H9 (cell line): Measurements from ENCODE around the gene DVL3. TPM values are rescaled to one million over a fixed set of nuclear protein-coding genes. Genes with fewer than 3 reads are reported as not detected.
A peak's percentile ranks its signal among the peaks of the same experiment; 100 is the strongest.

Source experiments
- DNase-seq: peaks from one replicate; pipeline ENCODE4 v3.0.0-alpha.2; 2017
- H2AFZ ChIP-seq: one replicate; pipeline ENCODE4 v1.6.1; 2013; ENCODE audit warnings: mild to moderate bottlenecking, low read length, control low read depth, moderate library complexity
- H2AK5ac ChIP-seq: 2 replicates; pipeline ENCODE4 v1.6.1; 2013; ENCODE audit warnings: low read length, control low read depth, mixed read lengths; ENCODE audit not compliant: insufficient read length
- H2BK120ac ChIP-seq: one replicate; pipeline ENCODE4 v1.6.1; 2013; ENCODE audit warnings: low read depth, mild to moderate bottlenecking, low read length, control low read depth, inconsistent platforms; ENCODE audit not compliant: poor library complexity, severe bottlenecking
- H2BK12ac ChIP-seq: 2 replicates; pipeline ENCODE4 v1.6.1; 2013; ENCODE audit warnings: low read length, control low read depth, mixed read lengths, low read depth; ENCODE audit not compliant: insufficient read length
- H2BK15ac ChIP-seq: 2 replicates; pipeline ENCODE4 v1.6.1; 2013; ENCODE audit warnings: low read depth, low read length, control low read depth
- H2BK20ac ChIP-seq: one replicate; pipeline ENCODE4 v1.6.1; 2013; ENCODE audit warnings: low read depth, mild to moderate bottlenecking, low read length, control low read depth, inconsistent platforms; ENCODE audit not compliant: poor library complexity, severe bottlenecking
- H2BK5ac ChIP-seq: 2 replicates; pipeline ENCODE4 v1.6.1; 2013; ENCODE audit warnings: low read length, control low read depth, mixed read lengths; ENCODE audit not compliant: insufficient read length
- H3K14ac ChIP-seq: 2 replicates; pipeline ENCODE4 v1.6.1; 2013; ENCODE audit warnings: low read length, control low read depth; ENCODE audit not compliant: insufficient read depth
- H3K18ac ChIP-seq: 2 replicates; pipeline ENCODE4 v1.6.1; 2013; ENCODE audit warnings: low read depth, mild to moderate bottlenecking, mixed read lengths, low read length, control low read depth; ENCODE audit not compliant: insufficient read length
- H3K23ac ChIP-seq: 2 replicates; pipeline ENCODE4 v1.6.1; 2013; ENCODE audit warnings: low read length, control low read depth, mixed read lengths, low read depth; ENCODE audit not compliant: insufficient read length
- H3K23me2 ChIP-seq: 2 replicates; pipeline ENCODE4 v1.6.1; 2013; ENCODE audit warnings: low read depth, mild to moderate bottlenecking, mixed read lengths, low read length, control low read depth; ENCODE audit not compliant: insufficient read length, poor library complexity, severe bottlenecking
- H3K27ac ChIP-seq: 2 replicates; pipeline ENCODE4 v1.5.1; 2013; ENCODE audit warnings: low read length, control low read depth, mixed read lengths, low read depth; ENCODE audit not compliant: insufficient read length
- H3K27me3 ChIP-seq: 2 replicates; pipeline ENCODE4 v1.6.1; 2013; ENCODE audit warnings: low read length, control low read depth, inconsistent platforms; ENCODE audit not compliant: insufficient read depth
- H3K4ac ChIP-seq: 2 replicates; pipeline ENCODE4 v1.6.1; 2013; ENCODE audit warnings: low read depth, mild to moderate bottlenecking, control low read depth, inconsistent platforms, low read length, moderate library complexity
- H3K4me1 ChIP-seq: 2 replicates; pipeline ENCODE4 v1.6.1; 2013; ENCODE audit warnings: low read length, control low read depth, inconsistent platforms; ENCODE audit not compliant: insufficient read depth
- H3K4me2 ChIP-seq: 2 replicates; pipeline ENCODE4 v1.6.1; 2013; ENCODE audit warnings: low read length, control low read depth, mixed read lengths; ENCODE audit not compliant: insufficient read length, insufficient read depth
- H3K56ac ChIP-seq: 2 replicates; pipeline ENCODE4 v1.6.1; 2013; ENCODE audit warnings: low read depth, mild to moderate bottlenecking, mixed read lengths, low read length, control low read depth; ENCODE audit not compliant: insufficient read length
- H3K79me1 ChIP-seq: 2 replicates; pipeline ENCODE4 v1.6.1; 2013; ENCODE audit warnings: low read depth, mild to moderate bottlenecking, moderate library complexity, low read length, control low read depth, inconsistent platforms; ENCODE audit not compliant: insufficient read depth, poor library complexity, severe bottlenecking
- H3K79me2 ChIP-seq: 2 replicates; pipeline ENCODE4 v1.6.1; 2013; ENCODE audit warnings: low read length, control low read depth, inconsistent platforms; ENCODE audit not compliant: insufficient read depth
- H3K9ac ChIP-seq: 2 replicates; pipeline ENCODE4 v1.6.1; 2013; ENCODE audit warnings: low read length, control low read depth, mixed read lengths; ENCODE audit not compliant: insufficient read length; ENCODE audit errors: extremely low read depth
- H3K9me3 ChIP-seq: one replicate; pipeline ENCODE4 v1.6.1; 2013; ENCODE audit warnings: low read depth, low read length, inconsistent platforms; ENCODE audit not compliant: control insufficient read depth
- H3T11ph ChIP-seq: one replicate; pipeline ENCODE4 v1.6.1; 2013; ENCODE audit warnings: mild to moderate bottlenecking, low read length, control low read depth, inconsistent platforms
- H4K20me1 ChIP-seq: one replicate; pipeline ENCODE4 v1.6.1; 2013; ENCODE audit not compliant: control insufficient read depth, insufficient read length, insufficient read depth
- H4K5ac ChIP-seq: 2 replicates; pipeline ENCODE4 v1.6.1; 2013; ENCODE audit warnings: low read depth, mild to moderate bottlenecking, mixed read lengths, low read length, control low read depth; ENCODE audit not compliant: insufficient read length
- H4K8ac ChIP-seq: replicated peaks from 2 replicates; pipeline ENCODE4 v1.6.1; 2013; ENCODE audit warnings: low read length, control low read depth, mixed read lengths, low read depth; ENCODE audit not compliant: insufficient read length
- H4K91ac ChIP-seq: 2 replicates; pipeline ENCODE4 v1.6.1; 2013; ENCODE audit warnings: low read depth, mild to moderate bottlenecking, moderate library complexity, mixed read lengths, low read length, control low read depth; ENCODE audit not compliant: insufficient read length
- H3K27ac Mint-ChIP-seq, 3 experiments: 2 replicates in 2 of 3; 3 replicates in 1 of 3; pipeline ENCODE4 v1.8.0; 2020 to 2021; ENCODE audit warnings: mixed read lengths in 3 of 3, mild to moderate bottlenecking in 1 of 3, moderate library complexity in 1 of 3
- H3K27me3 Mint-ChIP-seq: 2 replicates; pipeline ENCODE4 v1.8.0; 2021; ENCODE audit warnings: low read depth, mild to moderate bottlenecking, moderate library complexity, mixed read lengths
- H3K36me3 Mint-ChIP-seq, 3 experiments: 2 replicates in 2 of 3; 3 replicates in 1 of 3; pipeline ENCODE4 v1.8.0; 2020 to 2021; ENCODE audit warnings: low read depth in 3 of 3, mixed read lengths in 3 of 3; ENCODE audit not compliant: insufficient read depth in 1 of 3
- H3K4me1 Mint-ChIP-seq, 2 experiments: 2 replicates each; pipeline ENCODE4 v1.8.0; 2020; ENCODE audit warnings: mixed read lengths in 2 of 2
- H3K4me3 Mint-ChIP-seq, 2 experiments: 2 replicates in 1 of 2; 3 replicates in 1 of 2; pipeline ENCODE4 v1.8.0; 2020 to 2021; ENCODE audit warnings: mild to moderate bottlenecking in 2 of 2, mixed read lengths in 2 of 2, moderate library complexity in 1 of 2
- H3K9me3 Mint-ChIP-seq, 2 experiments: 2 replicates in 1 of 2; 3 replicates in 1 of 2; pipeline ENCODE4 v1.8.0; 2020; ENCODE audit warnings: mild to moderate bottlenecking in 2 of 2, mixed read lengths in 2 of 2, moderate library complexity in 1 of 2
- CTCF ChIP-seq: fragments of 200-600 bp; sonication (generic); conservative IDR thresholded peaks from 3 replicates; pipeline ENCODE4 v1.8.0; 2021; ENCODE audit warnings: antibody characterized with exemption, mild to moderate bottlenecking
- total RNA-seq: library from RNA; stranded (reverse); gene quantifications from 2 replicates; pipeline ENCODE4 v1.2.1, GENCODE V29; 2021

Gene DVL3
- total RNA-seq, 1 experiment from 2014 or later: 64.7 TPM

- H3K4me3 Mint-ChIP-seq: no peak overlapping the region
- Histone ChIP-seq H3K4me2 (no peak overlapping the region), H3K9ac (no peak overlapping the region), H3K18ac (no peak overlapping the region), H3K23me2 (no peaks in the 10 kb centered on the region), H3T11ph (no peak overlapping the region), H2BK20ac (no peak overlapping the region), H2BK12ac (no peak overlapping the region), H3K79me2 (no peaks in the 10 kb centered on the region), H2AK5ac (no peak overlapping the region), H3K79me1 (no peaks in the 10 kb centered on the region), H2BK15ac (no peak overlapping the region), H4K8ac (no peak overlapping the region), H3K27me3 (no peaks in the 10 kb centered on the region), H3K4me1 (no peaks in the 10 kb centered on the region), H2AFZ (no peak overlapping the region), H2BK120ac (no peak overlapping the region), H4K5ac (no peak overlapping the region), H3K27ac (no peak overlapping the region), H2BK5ac (no peak overlapping the region), H3K56ac (no peak overlapping the region), H3K14ac (no peak overlapping the region), H3K23ac (no peak overlapping the region), H3K9me3 (no peaks in the 10 kb centered on the region), H4K20me1 (no peaks in the 10 kb centered on the region), H3K4ac (no peak overlapping the region), H4K91ac (no peak overlapping the region)
- no peaks in the 10 kb centered on the region; the same call in none of the 2 replicates for H3K27me3 Mint-ChIP-seq
- H3K27ac Mint-ChIP-seq: 0 out of 7 replicates have a peak overlapping the region, but pooled peaks of 1 of the 3 experiments have one; percentile 48
- no peaks in the 10 kb centered on the region for H3K9me3 Mint-ChIP-seq
- TF ChIP-seq CTCF: no peak
- 0 out of 7 replicates have a peak, but pooled peaks cover 0 to 2% (median 0%) of the 10 kb centered on the region in 3 experiments for H3K36me3 Mint-ChIP-seq
- DNase-seq: no peak
- H3K4me1 Mint-ChIP-seq: peaks cover 0 to 7% of the 10 kb centered on the region in 2 experiments; a peak in 1 of 4 replicates
Measured at GRCh38 chr3:184200825-184201224, 45.6 kb downstream of the DVL3 start.
